Hepatocyte (in vitro differentiated cells): ENCODE results near the gene ACTR3. TPM values are rescaled to one million over a fixed set of nuclear protein-coding genes. Genes with fewer than 3 reads are reported as not detected.

Experiments used
- DNase-seq: peaks from one replicate; pipeline ENCODE4 v3.0.0-alpha.2; 2016; ENCODE audit warnings: low spot score
- H2AFZ ChIP-seq: fragments of 200-600 bp; sonication (generic); 2 replicates; pipeline ENCODE4 v1.6.0; 2016; ENCODE audit warnings: antibody characterized with exemption, mild to moderate bottlenecking
- H3K27ac ChIP-seq: fragments of 200-600 bp; sonication (generic); 2 replicates; pipeline ENCODE4 v1.5.1; 2016; ENCODE audit warnings: mild to moderate bottlenecking
- H3K27me3 ChIP-seq: fragments of 200-600 bp; sonication (generic); 2 replicates; pipeline ENCODE4 v1.6.1; 2016
- H3K36me3 ChIP-seq: fragments of 200-600 bp; sonication (generic); replicated peaks from 2 replicates; pipeline ENCODE4 v1.5.1; 2016; ENCODE audit warnings: low read depth; ENCODE audit not compliant: insufficient read depth
- H3K4me1 ChIP-seq: fragments of 200-600 bp; sonication (generic); 2 replicates; pipeline ENCODE4 v1.5.1; 2016; ENCODE audit warnings: mild to moderate bottlenecking, moderate library complexity; ENCODE audit not compliant: insufficient read depth
- H3K4me2 ChIP-seq: fragments of 200-600 bp; sonication (generic); 2 replicates; pipeline ENCODE4 v1.6.0; 2016
- H3K4me3 ChIP-seq: fragments of 200-600 bp; sonication (generic); 2 replicates; pipeline ENCODE4 v1.5.1; 2016; ENCODE audit warnings: mild to moderate bottlenecking
- H3K79me2 ChIP-seq: fragments of 200-600 bp; sonication (generic); 2 replicates; pipeline ENCODE4 v1.6.0; 2017; ENCODE audit warnings: mild to moderate bottlenecking
- H3K9me2 ChIP-seq: fragments of 200-600 bp; sonication (generic); replicated peaks from 2 replicates; pipeline ENCODE4 v1.6.0; 2017; ENCODE audit warnings: mild to moderate bottlenecking; ENCODE audit not compliant: insufficient read depth
- H3K9me3 ChIP-seq: fragments of 200-600 bp; sonication (generic); 2 replicates; pipeline ENCODE4 v1.5.1; 2016; ENCODE audit warnings: low read depth, mild to moderate bottlenecking
- H4K20me1 ChIP-seq: fragments of 200-600 bp; sonication (generic); 2 replicates; pipeline ENCODE4 v1.6.0; 2016; ENCODE audit warnings: mild to moderate bottlenecking; ENCODE audit not compliant: insufficient read depth, poor library complexity, severe bottlenecking
- CTCF ChIP-seq: fragments of 200-600 bp; sonication (generic); IDR thresholded peaks from 2 replicates; pipeline ENCODE4 v1.5.1; 2016; ENCODE audit warnings: antibody characterized with exemption, mild to moderate bottlenecking; ENCODE audit not compliant: poor library complexity
- EZH2 ChIP-seq: fragments of 200-600 bp; sonication (generic); IDR thresholded peaks from 2 replicates; pipeline ENCODE4 v1.6.1; 2016; ENCODE audit warnings: antibody characterized with exemption, mild to moderate bottlenecking, borderline replicate concordance
- EZH2phosphoT487 ChIP-seq: fragments of 200-600 bp; sonication (generic); IDR thresholded peaks from one replicate; pipeline ENCODE4 v1.6.1; 2018; ENCODE audit warnings: antibody characterized with exemption, mild to moderate bottlenecking, low read depth, moderate library complexity; ENCODE audit not compliant: unreplicated experiment, severe bottlenecking
- WGBS: methylation state at CpG from one replicate; pipeline ENCODE4 v1.1.6; 2016; ENCODE audit warnings: low lambda C conversion rate; ENCODE audit errors: missing lambda C conversion rate; 5-methylcytosine and 5-hydroxymethylcytosine counted together
- polyA plus RNA-seq: library from polyadenylated mRNA; unstranded; fragments of >200 nt; fragmentation: Nextera tagmentation; extraction: Ambion mirVana; gene quantifications from 2 replicates; pipeline ENCODE4 v1.2.1, GENCODE V29; 2016
- total RNA-seq: library from RNA; depleted of rRNA; stranded (reverse); fragments of >200 nt; gene quantifications from 2 replicates; pipeline ENCODE4 v1.2.3, GENCODE V29; 2014

The ACTR3 gene
- total and polyA plus RNA-seq, 2 experiments from 2014 or later = 140 to 194 TPM

- Histone ChIP-seq H3K4me1 (peaks cover 7% of the 10 kb centered on the region), H3K9me3 (no peaks in the 10 kb centered on the region), H3K27me3 (no peaks in the 10 kb centered on the region), H4K20me1 (no peaks in the 10 kb centered on the region), H3K27ac (no peak overlapping the region), H3K4me3 (no peak overlapping the region), H3K79me2 (no peaks in the 10 kb centered on the region), H3K36me3 (no peaks in the 10 kb centered on the region), H3K4me2 (no peak overlapping the region), H2AFZ (no peak overlapping the region), H3K9me2 (no peaks in the 10 kb centered on the region)
- WGBS = 73% methylated on average over 4 of the region's 4 CpGs
- TF ChIP-seq EZH2 (no peak), EZH2phosphoT487 (no peak), CTCF (no peak)
- no peak for DNase-seq
Measured at GRCh38 chr2:113974727-113975126, 84.8 kb downstream of the ACTR3 start.

- Histone ChIP-seq H3K79me2 (no peaks in the 10 kb centered on the region), H3K27ac (no peak overlapping the region)
- DNase-seq = no peak
Measured at GRCh38 chr2:113976277-113976928, 86.5 kb downstream of the ACTR3 start.

GRCh38 chr2:113977060-113977659 lies 87.3 kb downstream of the ACTR3 start:
- no peak for TF ChIP-seq CTCF
- no peak for TF ChIP-seq EZH2
- no peak for TF ChIP-seq EZH2phosphoT487
- Histone ChIP-seq H4K20me1 (no peaks in the 10 kb centered on the region), H2AFZ (no peak overlapping the region), H3K4me1 (peaks cover 7% of the 10 kb centered on the region), H3K4me2 (peak overlapping the region; percentile 24), H3K9me3 (no peaks in the 10 kb centered on the region), H3K36me3 (no peaks in the 10 kb centered on the region), H3K27me3 (no peaks in the 10 kb centered on the region), H3K27ac (peak overlapping the region; percentile 79), H3K9me2 (no peaks in the 10 kb centered on the region), H3K79me2 (no peaks in the 10 kb centered on the region), H3K4me3 (no peak overlapping the region)
- 87% methylated on average over 8 of the region's 8 CpGs for WGBS
- DNase-seq = no peak

More at GRCh38 chr2:113976277-113976928, 86.5 kb downstream of the ACTR3 start:
- H2AFZ ChIP-seq = no peak overlapping the region
- no peaks in the 10 kb centered on the region for H3K36me3 ChIP-seq
- H3K9me3 ChIP-seq = no peaks in the 10 kb centered on the region
- H4K20me1 ChIP-seq = no peaks in the 10 kb centered on the region
- WGBS = 92% methylated on average over 7 of the region's 7 CpGs
- no peak overlapping the region for H3K4me3 ChIP-seq
- H3K4me1 ChIP-seq = peaks cover 7% of the 10 kb centered on the region
- no peaks in the 10 kb centered on the region for H3K9me2 ChIP-seq
- H3K4me2 ChIP-seq = no peak overlapping the region
- no peak for TF ChIP-seq EZH2phosphoT487
- no peaks in the 10 kb centered on the region for H3K27me3 ChIP-seq

DNA sequence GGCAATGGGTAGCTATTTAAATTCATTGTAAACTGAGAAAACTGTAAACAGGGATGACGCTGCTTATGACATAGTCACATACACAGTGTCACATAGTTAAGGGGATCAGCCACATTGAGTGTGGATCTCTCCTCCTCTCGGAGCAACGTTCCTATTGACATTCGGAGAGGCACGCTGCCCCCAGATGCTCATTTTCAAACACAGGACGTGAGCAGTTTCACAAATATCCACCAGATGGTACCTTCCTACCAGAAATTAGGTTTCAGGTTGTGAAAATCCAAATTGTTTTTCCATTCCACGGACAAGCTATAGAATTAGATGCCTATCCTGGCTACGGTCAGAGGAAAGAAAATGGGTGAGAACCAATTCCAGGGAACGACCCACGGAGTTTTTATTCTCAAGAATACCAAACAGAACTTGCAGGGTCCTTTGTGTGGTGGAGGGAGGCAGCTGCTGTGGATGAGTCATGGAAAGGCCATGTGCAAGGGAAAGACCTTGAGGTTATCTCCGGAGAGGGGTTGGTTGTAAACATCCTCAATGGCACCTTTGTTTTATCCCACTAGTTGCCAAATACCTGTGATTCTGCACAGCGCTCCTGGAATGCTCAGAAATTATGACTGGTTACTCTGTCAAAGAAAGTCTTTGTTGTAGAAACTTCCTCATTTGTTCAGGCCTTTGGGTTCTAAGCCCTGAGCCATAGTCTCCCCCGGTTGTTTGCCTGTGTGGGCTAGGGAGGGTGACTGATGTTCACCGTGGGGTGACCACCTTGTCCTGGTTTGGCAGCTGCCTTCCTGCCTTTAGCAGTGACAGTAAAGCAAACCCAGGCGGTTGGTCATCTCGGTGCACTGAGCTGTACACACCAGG lies 88.0 kb downstream of the ACTR3 start:
- no peak for TF ChIP-seq EZH2phosphoT487
- peak; percentile 59 for TF ChIP-seq CTCF
- H3K4me1 ChIP-seq = peaks cover 7% of the 10 kb centered on the region
- WGBS = 40% methylated on average over 16 of the region's 16 CpGs
- H3K36me3 ChIP-seq = no peaks in the 10 kb centered on the region
- H2AFZ ChIP-seq = no peak overlapping the region
- no peaks in the 10 kb centered on the region for H3K27me3 ChIP-seq
- H3K27ac ChIP-seq = peak overlapping the region; percentile 79
- H3K9me2 ChIP-seq = no peaks in the 10 kb centered on the region
- no peaks in the 10 kb centered on the region for H3K79me2 ChIP-seq
- H4K20me1 ChIP-seq = no peaks in the 10 kb centered on the region
- peak; percentile 68 for DNase-seq
- no peak overlapping the region for H3K4me3 ChIP-seq
- H3K9me3 ChIP-seq = no peaks in the 10 kb centered on the region
- peak overlapping the region; percentile 24 for H3K4me2 ChIP-seq
